ENCODE data around the gene ARFRP1. TPM values are rescaled to one million over a fixed set of nuclear protein-coding genes. Genes with fewer than 3 reads are reported as not detected.

The ARFRP1 gene
- total and polyA plus RNA-seq, 2 of the 13 experiments (the other 11 are each of a cell fraction or from before 2014, with no cell fraction given): 32.0 to 51.1 TPM

GRCh38 chr20:63653041-63653973, 54.5 kb downstream of the ARFRP1 start, which contains the start of gene STMN3 (continued):
- TF ChIP-seq ZNF280D (CRISPR knock-in tag; IDR thresholded peaks at IDR 0.05) (peak; percentile 84), SOX6 (IDR thresholded peaks at IDR 0.05) (no peak), SOX6 (CRISPR knock-in tag; IDR thresholded peaks at IDR 0.05) (0 out of 2 replicates have a peak, but pooled peaks have one; percentile 17), ASH2L (IDR thresholded peaks at IDR 0.05; ENCODE audit: insufficient read length, low read depth, low read length) (no peak), POLR2AphosphoS5 (IDR thresholded peaks at IDR 0.05; ENCODE audit: low read depth, low read length) (peak; percentile 60), ZNF737 (CRISPR knock-in tag; IDR thresholded peaks at IDR 0.05; ENCODE audit: borderline replicate concordance) (no peak), NR0B2 (CRISPR knock-in tag; IDR thresholded peaks at IDR 0.05) (peak; percentile 99), HNRNPH1 (optimal IDR thresholded peaks at IDR 0.05; ENCODE audit: low read depth, low read length) (no peak), ZNF207 (IDR thresholded peaks at IDR 0.05; ENCODE audit: borderline replicate concordance) (no peak), NFE2L1 (CRISPR knock-in tag; IDR thresholded peaks at IDR 0.05; ENCODE audit: borderline replicate concordance) (peak; percentile 45; the same call in 1 of the 2 replicates), REST (IDR thresholded peaks at IDR 0.05; ENCODE audit: borderline replicate concordance in 1 of 2, low read depth in 1 of 2, low read length in 2 of 2) (peak; percentile 95 to 99), ZNF619 (CRISPR knock-in tag; IDR thresholded peaks at IDR 0.05) (peak; percentile 68; the same call in 1 of the 2 replicates), CREM (IDR thresholded peaks at IDR 0.05) (no peak), CREM (CRISPR knock-in tag; IDR thresholded peaks at IDR 0.05) (peak; percentile 72), PRPF4 (IDR thresholded peaks at IDR 0.05; ENCODE audit: low read depth, low read length, poor library complexity, severe bottlenecking) (no peak), TFDP2 (CRISPR knock-in tag; IDR thresholded peaks at IDR 0.05) (peak; percentile 85), MXD4 (CRISPR knock-in tag; IDR thresholded peaks at IDR 0.05) (peak; percentile 98), MAZ (IDR thresholded peaks at IDR 0.05; ENCODE audit: borderline replicate concordance, low read depth, low read length) (peak; percentile 64; the same call in 1 of the 2 replicates), MAZ (CRISPR knock-in tag; IDR thresholded peaks at IDR 0.05; ENCODE audit: low read depth) (peak; percentile 96), EEA1 (CRISPR knock-in tag; IDR thresholded peaks at IDR 0.05; ENCODE audit: borderline replicate concordance) (peak; percentile 98; the same call in 1 of the 2 replicates), SMAD3 (CRISPR knock-in tag; IDR thresholded peaks at IDR 0.05) (peak; percentile 99)
